Activated T-cell treated with anti-CD3 and anti-CD28 coated beads, Interleukin-2, amount 50 U/mL, for 4 hours (primary cell): ENCODE data around the gene STXBP5L. TPM values are rescaled to one million over a fixed set of nuclear protein-coding genes. Genes with fewer than 3 reads are reported as not detected.
"Not testable (repeated sequence)": the region's sequence is repeated elsewhere in the genome, so short reads cannot be mapped to it uniquely, and the experiment has no call there.

ENCODE experiments used
- ATAC-seq, 2 donors: fragments of 200-7000 bp; cut with Tn5 transposase; one replicate each; pipeline ENCODE4 v1.10.0; 2021
- DNase-seq: peaks from one replicate; pipeline ENCODE4 v3.0.0-alpha.2; 2020
- H3K27me3 Mint-ChIP-seq: one replicate; pipeline ENCODE4 v1.8.0; 2021; ENCODE audit warnings: low read depth, mixed read lengths
- H3K36me3 Mint-ChIP-seq: one replicate; pipeline ENCODE4 v1.8.0; 2022; ENCODE audit warnings: mixed read lengths; ENCODE audit not compliant: insufficient read depth
- H3K4me1 Mint-ChIP-seq: one replicate; pipeline ENCODE4 v1.8.0; 2021; ENCODE audit warnings: low read depth, mixed read lengths
- H3K4me3 Mint-ChIP-seq: one replicate; pipeline ENCODE4 v1.8.0; 2021; ENCODE audit warnings: mild to moderate bottlenecking, moderate library complexity, mixed read lengths
- H3K9me3 Mint-ChIP-seq: one replicate; pipeline ENCODE4 v1.8.0; 2021; ENCODE audit warnings: mixed read lengths
- total RNA-seq, 3 donors: library from RNA; stranded (reverse); gene quantifications; one replicate each; pipeline ENCODE4 v1.2.1, GENCODE V29; 2021

The STXBP5L gene
- total RNA-seq, 3 donors from 2014 or later, result not detected

DNA sequence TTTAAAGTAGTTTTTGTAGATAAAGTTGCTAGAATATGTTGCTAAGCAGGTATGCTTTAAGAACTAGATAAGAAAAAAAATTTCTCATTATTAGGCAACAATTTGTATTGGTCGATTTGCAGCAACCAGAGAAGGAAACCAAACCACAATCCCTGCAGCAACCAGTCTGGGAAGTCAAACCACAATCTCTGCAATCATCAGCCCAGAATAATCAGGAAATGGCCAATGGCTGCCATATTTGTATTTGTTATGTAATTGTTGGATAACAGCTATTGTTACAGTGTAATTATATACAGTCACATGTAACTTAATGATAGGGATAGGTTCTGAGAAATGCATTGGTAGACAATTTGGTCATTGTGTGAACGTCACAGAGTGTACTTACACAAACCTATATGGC is 23.6 kb downstream of the STXBP5L start:
- Mint-ChIP-seq H3K4me1 (no peaks in the 10 kb centered on the region), H3K36me3 (no peaks in the 10 kb centered on the region), H3K9me3 (peaks cover 13% of the 10 kb centered on the region), H3K4me3 (no peak overlapping the region), H3K27me3 (peaks cover 2% of the 10 kb centered on the region)
- ATAC-seq (no peak), DNase-seq (no peak)

DNA sequence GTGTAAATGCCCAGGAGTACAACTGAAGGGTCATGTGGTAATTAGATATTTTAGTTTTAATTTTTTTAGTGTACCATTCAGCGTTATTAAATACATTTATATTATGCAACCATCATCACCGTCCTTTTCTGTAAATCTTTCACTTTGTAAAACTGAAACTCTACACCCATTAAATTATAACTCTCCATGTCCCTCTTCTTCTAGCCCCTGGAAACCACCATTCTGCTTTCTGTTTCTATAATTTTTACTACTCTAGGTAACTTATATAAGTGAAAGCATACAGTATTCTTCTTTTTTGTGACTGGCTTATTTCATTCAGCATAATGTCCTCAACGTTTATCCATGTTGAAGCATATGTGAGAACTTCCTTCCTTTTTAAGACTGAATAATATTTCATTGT is 48.1 kb downstream of the STXBP5L start:
- DNase-seq (no peak), ATAC-seq (no peak)
- no peaks in the 10 kb centered on the region for H3K27me3 Mint-ChIP-seq
- H3K4me3 Mint-ChIP-seq, result no peak overlapping the region
- H3K9me3 Mint-ChIP-seq, result peaks cover 8% of the 10 kb centered on the region
- no peaks in the 10 kb centered on the region for H3K4me1 Mint-ChIP-seq
- H3K36me3 Mint-ChIP-seq, result no peaks in the 10 kb centered on the region

DNA sequence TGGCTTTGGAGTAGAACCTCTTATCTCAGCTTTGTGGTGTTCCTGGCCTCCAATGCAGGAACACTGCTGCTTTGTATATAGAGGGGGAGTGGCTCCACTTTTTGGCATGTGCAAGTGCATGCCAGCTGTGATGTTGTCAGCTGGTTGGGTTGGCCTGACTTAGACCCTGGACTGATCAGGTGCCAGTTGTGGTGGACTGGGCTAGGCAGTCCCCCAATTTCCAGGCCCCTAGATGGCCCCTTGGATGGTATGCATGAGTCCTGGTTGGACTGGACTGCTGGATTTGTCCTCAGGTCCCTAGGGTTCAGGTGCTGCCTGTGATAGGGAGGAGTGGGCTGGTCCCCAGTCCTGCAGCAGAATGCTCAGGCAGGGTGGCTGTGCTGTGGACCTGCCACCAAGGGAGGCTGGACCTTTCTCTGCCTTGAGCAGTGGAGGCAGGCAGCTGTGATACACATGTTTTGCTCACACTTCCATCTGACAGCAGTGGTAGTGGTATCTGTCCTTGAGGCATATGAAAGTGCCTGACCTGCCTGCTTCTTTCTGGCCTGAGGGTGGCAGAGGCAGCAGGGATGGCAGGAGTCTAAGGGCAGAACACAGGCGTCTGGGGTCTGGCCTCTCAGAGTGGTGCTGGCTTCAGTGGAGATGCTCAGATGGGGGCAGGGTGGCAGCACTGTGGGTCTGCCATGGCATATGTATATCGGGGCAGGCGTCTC is 74.8 kb downstream of the STXBP5L start:
- no peak for DNase-seq
- ATAC-seq, result no peak
- no peaks in the 10 kb centered on the region for H3K4me1 Mint-ChIP-seq
- no peaks in the 10 kb centered on the region for H3K36me3 Mint-ChIP-seq
- no peak overlapping the region for H3K4me3 Mint-ChIP-seq
- no peaks in the 10 kb centered on the region for H3K27me3 Mint-ChIP-seq
- H3K9me3 Mint-ChIP-seq, result peaks cover 30% of the 10 kb centered on the region

DNA sequence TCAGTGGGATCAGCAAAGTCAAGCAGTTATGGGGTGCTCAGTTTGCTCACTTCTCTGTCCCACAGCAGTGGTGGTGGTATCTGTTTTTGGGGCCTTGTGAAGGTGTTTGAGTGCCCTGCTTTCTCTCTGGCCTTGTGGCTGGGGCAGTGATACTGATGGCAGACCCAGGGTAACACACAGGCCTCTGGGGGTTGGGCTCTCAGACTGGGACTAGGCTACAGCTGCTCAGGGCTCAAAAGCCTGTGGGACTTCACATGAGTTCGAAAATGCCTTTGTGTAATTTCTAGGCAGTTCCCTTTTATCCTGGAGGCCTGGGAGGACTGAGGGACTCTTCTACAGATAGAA is 75.3 kb downstream of the STXBP5L start:
- peaks cover 30% of the 10 kb centered on the region for H3K9me3 Mint-ChIP-seq
- H3K4me1 Mint-ChIP-seq, result no peaks in the 10 kb centered on the region
- no peaks in the 10 kb centered on the region for H3K27me3 Mint-ChIP-seq
- DNase-seq, result no peak
- no peak for ATAC-seq
- H3K36me3 Mint-ChIP-seq, result no peaks in the 10 kb centered on the region
- no peak overlapping the region for H3K4me3 Mint-ChIP-seq

DNA sequence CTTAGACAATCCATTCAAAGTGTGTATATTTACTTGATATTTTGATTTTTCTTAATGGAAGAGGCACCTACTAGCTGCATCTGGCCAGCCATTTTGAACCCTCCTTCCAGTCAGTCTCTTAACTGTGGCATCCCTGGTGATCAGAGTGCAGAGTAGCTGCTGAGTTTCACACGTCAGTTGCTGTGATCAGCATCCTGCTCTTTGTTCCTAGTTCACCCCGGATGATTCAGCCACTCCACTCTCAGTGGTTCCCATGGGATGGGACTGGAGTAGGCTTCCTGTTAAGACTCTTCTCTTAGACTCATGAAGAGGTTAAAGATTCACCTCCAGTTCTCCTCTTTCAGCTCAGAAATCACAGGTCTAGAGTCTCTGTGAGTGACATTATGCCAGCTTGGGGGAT is 75.8 kb downstream of the STXBP5L start:
- Mint-ChIP-seq H3K4me3 (no peak overlapping the region), H3K27me3 (no peaks in the 10 kb centered on the region), H3K9me3 (peaks cover 30% of the 10 kb centered on the region), H3K4me1 (no peaks in the 10 kb centered on the region), H3K36me3 (no peaks in the 10 kb centered on the region)
- no peak for DNase-seq
- no peak for ATAC-seq

DNA sequence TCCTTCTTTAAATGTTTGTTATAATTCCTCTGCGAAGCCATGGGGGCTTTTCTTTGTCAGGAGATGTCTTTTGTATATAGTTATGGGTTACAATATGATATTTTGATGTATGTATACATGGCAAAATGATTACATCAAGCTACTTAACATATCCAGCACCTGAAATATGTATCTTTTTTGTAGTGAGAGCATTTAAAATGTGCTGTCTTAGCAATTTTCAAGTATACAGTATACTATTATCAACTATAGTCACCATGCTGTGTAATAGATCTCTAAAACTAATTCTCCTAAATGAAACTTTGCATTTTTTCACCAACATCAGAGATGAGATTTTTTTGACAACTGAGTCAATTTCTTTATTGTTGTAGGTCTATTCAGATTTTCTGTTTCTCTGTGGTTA is 77.2 kb downstream of the STXBP5L start:
- no peak for ATAC-seq
- DNase-seq, result no peak
- no peak overlapping the region for H3K4me3 Mint-ChIP-seq
- H3K4me1 Mint-ChIP-seq, result no peaks in the 10 kb centered on the region
- H3K27me3 Mint-ChIP-seq, result no peaks in the 10 kb centered on the region
- peaks cover 27% of the 10 kb centered on the region for H3K9me3 Mint-ChIP-seq
- H3K36me3 Mint-ChIP-seq, result no peaks in the 10 kb centered on the region

DNA sequence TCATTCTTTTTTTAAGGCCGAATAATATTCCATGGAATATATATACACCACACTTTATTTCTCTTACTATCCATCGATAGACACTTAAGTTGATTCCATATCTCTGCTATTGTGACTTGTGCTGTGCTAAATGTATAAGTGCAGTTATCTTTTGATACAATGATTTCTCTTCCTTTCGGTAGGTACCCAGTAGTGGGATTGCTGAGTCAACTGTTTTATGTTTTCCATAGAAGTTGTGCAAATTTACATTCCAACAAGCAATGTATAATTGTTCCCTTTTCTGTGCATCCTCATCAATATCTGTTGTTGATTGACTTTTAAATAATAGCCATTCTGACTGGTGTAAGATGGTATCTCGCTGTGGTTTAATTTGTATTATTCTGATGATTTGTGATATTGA is 81.0 kb downstream of the STXBP5L start:
- H3K4me1 Mint-ChIP-seq, result no peaks in the 10 kb centered on the region
- peaks cover 14% of the 10 kb centered on the region for H3K9me3 Mint-ChIP-seq
- H3K4me3 Mint-ChIP-seq, result no peak overlapping the region
- H3K27me3 Mint-ChIP-seq, result no peaks in the 10 kb centered on the region
- H3K36me3 Mint-ChIP-seq, result no peaks in the 10 kb centered on the region
- no peak for DNase-seq
- no peak for ATAC-seq

DNA sequence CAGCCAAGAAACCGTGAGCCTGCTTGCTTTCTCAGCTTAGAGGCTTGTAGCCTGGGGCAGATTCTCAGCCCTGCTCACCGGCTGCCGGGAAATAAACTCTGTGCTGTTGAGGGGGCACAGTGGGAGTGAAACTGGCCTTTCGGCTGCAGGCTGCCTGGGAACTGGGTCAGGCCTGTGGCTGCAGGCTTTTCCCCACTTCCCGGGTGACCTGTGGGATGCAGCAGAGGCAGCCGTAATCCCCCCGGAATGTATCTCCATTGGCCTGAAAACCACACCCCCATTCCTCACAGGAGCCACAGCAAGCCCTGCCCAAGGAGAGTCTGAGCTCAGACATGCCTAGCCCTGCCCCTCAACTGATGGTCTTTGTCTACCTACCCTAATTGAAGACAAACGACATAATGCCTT is 110.9 kb downstream of the STXBP5L start:
- no peak for ATAC-seq
- no peaks in the 10 kb centered on the region for H3K36me3 Mint-ChIP-seq
- DNase-seq, result no peak
- no peak overlapping the region for H3K4me3 Mint-ChIP-seq
- H3K27me3 Mint-ChIP-seq, result no peaks in the 10 kb centered on the region
- H3K9me3 Mint-ChIP-seq, result peaks cover 2% of the 10 kb centered on the region
- H3K4me1 Mint-ChIP-seq, result no peaks in the 10 kb centered on the region

DNA sequence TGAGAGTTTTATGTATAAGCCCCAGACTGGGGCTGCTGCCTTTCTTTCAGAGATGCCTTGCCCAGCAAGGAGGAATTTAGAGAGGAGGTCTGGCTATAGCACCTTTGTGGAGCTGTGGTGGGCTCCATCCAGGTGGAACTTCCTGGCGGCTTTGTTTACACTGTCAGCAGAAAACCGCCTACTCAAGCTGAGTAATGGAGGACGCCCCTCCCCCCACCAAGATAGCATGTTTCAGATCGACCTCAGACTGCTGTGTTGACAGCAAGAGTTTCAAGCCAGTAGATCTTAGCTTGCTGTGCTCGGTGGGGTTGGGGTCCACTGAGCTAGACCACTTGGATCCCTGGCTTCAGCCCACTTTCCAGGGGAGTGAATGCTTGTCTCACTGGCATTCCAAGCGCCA is 155.6 kb downstream of the STXBP5L start:
- Mint-ChIP-seq H3K27me3 (no peaks in the 10 kb centered on the region), H3K4me1 (no peaks in the 10 kb centered on the region), H3K9me3 (no peaks in the 10 kb centered on the region), H3K36me3 (no peaks in the 10 kb centered on the region), H3K4me3 (no peak overlapping the region)
- DNase-seq (no peak), ATAC-seq (no peak)

DNA sequence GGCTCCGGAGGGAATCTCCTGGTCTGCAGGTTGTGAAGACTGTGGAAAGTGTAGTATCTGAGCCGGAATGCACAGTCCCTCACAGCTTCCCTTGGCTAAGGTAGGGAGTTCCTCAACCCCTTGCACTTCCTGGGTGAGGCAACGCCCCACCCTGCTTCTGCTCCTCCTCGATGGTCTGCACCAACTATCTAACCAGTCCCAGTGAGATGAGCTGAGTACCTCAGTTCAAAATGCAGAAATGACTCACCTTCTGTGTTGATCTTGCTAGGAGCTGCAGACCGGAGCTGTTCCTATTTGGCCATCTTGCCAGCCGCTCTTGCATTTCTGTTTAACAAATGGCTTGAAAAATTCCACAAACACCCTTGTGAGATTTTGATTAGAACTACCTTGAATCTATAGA is 156.1 kb downstream of the STXBP5L start:
- no peak overlapping the region for H3K4me3 Mint-ChIP-seq
- ATAC-seq, result no peak
- H3K9me3 Mint-ChIP-seq, result no peaks in the 10 kb centered on the region
- H3K4me1 Mint-ChIP-seq, result no peaks in the 10 kb centered on the region
- no peak for DNase-seq
- no peaks in the 10 kb centered on the region for H3K27me3 Mint-ChIP-seq
- no peaks in the 10 kb centered on the region for H3K36me3 Mint-ChIP-seq

DNA sequence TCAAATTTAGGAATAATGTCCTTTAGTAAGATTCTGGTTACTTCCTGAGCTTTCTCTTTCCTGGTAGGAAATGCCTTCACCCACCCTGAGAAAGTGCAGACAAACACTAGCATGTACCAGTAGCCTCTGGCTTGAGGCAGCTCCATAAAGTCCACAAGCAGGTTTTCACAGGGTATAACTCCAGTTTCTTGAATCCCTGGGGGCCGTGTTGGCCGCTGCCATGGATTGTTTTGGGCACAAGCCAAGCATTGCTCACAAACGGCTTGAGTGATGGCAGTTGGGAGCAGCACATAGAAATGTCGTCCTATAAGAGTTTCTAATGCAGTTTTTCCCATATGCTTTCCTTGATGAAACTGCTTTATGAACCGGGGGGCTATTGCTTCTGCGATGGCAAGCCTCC is 164.1 kb downstream of the STXBP5L start:
- no peaks in the 10 kb centered on the region for H3K27me3 Mint-ChIP-seq
- H3K4me1 Mint-ChIP-seq, result no peaks in the 10 kb centered on the region
- H3K36me3 Mint-ChIP-seq, result no peaks in the 10 kb centered on the region
- no peak overlapping the region for H3K4me3 Mint-ChIP-seq
- DNase-seq (no peak), ATAC-seq (no peak)
- H3K9me3 Mint-ChIP-seq, result peaks cover 3% of the 10 kb centered on the region

DNA sequence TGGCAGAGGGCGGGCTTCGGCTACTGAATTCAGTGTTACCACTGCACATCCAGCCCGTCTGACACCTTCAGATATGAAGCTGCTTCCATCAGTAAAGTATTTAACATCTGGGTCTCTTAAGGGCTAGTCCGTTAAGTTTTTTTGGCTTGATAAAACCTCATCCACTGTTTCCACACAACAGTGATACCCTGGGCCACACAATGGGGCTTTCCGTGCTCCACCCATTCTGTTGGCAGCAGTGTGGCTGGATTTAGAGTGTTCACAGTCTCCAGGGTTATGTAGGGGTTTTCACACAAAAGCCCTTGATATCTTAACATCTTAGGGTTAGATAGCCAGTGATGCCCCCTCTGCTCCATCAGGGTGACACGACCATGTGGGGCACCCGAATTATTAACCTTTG is 165.0 kb downstream of the STXBP5L start:
- Mint-ChIP-seq H3K4me3 (no peak overlapping the region), H3K4me1 (no peaks in the 10 kb centered on the region), H3K36me3 (no peaks in the 10 kb centered on the region), H3K27me3 (no peaks in the 10 kb centered on the region), H3K9me3 (peaks cover 3% of the 10 kb centered on the region)
- DNase-seq (no peak), ATAC-seq (no peak)

DNA sequence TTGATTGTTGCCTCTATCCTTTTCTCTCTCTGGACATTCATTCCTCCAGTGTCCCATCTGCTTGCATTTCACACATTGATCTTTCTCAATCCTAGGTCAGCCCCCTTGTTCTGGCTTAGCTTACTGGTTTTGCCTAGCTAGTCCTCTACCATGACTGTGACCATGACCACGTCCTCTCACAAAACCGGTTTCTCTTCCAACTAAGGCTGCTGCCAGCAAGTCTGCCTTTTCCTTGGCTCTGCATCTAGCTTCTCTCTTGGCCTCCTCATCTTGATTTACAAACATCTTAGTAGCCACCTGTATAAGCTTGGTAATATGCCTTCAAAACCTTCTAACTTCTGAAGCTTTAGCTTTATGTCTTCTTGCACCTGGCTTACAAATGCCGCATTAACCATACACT is 167.2 kb downstream of the STXBP5L start:
- ATAC-seq, result no peak
- H3K27me3 Mint-ChIP-seq, result no peaks in the 10 kb centered on the region
- H3K4me1 Mint-ChIP-seq, result no peaks in the 10 kb centered on the region
- H3K4me3 Mint-ChIP-seq, result no peak overlapping the region
- DNase-seq, result no peak
- H3K9me3 Mint-ChIP-seq, result peaks cover 3% of the 10 kb centered on the region
- H3K36me3 Mint-ChIP-seq, result no peaks in the 10 kb centered on the region

DNA sequence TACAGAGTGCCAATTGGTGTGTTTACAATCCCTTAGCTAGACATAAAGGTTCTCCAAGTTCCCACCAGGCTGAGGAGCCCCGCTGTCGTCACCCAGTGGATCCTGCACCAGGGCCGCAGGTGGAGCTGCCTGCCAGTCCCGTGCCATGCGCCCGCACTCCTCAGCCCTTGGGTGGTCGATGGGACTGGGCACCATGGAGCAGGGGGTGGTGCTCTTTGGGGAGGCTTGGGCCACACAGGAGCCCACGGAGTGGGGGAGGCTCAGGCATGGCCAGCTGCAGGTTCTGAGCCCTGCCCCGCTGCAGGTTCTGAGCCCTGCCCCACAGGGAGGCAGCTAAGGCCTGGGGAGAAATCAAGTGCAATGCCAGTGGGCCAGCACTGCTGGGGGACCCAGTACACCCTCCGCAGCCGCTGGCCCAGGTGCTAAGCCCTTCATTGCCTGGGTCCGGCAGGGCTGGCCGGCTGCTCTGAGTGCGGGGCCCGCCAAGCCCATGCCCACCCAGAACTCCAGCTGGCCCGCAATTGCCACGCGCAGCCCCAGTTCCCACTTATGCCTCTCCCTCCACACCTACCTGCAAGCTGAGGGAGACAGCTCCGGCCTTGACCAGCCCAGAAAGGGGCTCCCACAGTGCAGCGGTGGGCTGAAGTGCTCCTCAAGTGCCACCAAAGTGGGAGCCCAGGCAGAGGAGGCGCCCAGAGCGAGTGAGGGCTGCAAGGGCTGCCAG is 170.5 kb downstream of the STXBP5L start:
- H3K36me3 Mint-ChIP-seq, H3K4me3 Mint-ChIP-seq, DNase-seq, ATAC-seq, H3K4me1 Mint-ChIP-seq, H3K27me3 Mint-ChIP-seq: not testable (repeated sequence)
- peaks cover 10% of the 10 kb centered on the region for H3K9me3 Mint-ChIP-seq

DNA sequence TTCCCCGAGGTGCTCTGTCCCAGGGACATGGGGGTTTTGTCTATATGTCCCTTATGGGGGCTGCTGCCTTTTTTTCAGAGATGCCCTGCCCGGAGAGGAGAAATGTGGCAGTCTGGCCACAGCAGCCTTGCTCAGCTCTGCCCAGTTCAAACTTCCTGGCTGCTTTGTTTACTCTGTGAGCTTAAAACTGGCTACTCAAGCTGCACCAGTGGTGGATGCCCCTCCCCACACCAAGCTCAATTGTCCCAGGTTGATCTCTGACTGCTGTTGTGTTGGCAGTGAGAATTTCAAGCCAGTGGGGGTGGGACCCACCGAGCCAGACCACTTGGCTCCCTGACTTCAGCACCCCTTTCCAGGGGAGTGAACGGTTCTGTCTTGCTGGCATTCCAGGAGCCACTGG is 188.9 kb downstream of the STXBP5L start:
- H3K4me3 Mint-ChIP-seq, result no peak overlapping the region
- DNase-seq (no peak), ATAC-seq (no peak)

More for the DNA sequence above, 188.9 kb downstream of the STXBP5L start:
- Mint-ChIP-seq H3K27me3 (no peaks in the 10 kb centered on the region), H3K9me3 (peaks cover 14% of the 10 kb centered on the region), H3K36me3 (no peaks in the 10 kb centered on the region), H3K4me1 (no peaks in the 10 kb centered on the region)
